BE2C (cell line): ENCODE measurements around the gene ISG20L2.

Experiments used
- DNase-seq: peaks from one replicate; pipeline ENCODE4 v3.0.0-alpha.2; 2020
- H3K27me3 ChIP-seq: fragments of 250-450 bp; sonication (Bioruptor Pico); 2 replicates; pipeline ENCODE4 v1.5.1; 2020; ENCODE audit warnings: mild to moderate bottlenecking
- H3K36me3 ChIP-seq: fragments of 250-450 bp; sonication (Bioruptor Pico); 2 replicates; pipeline ENCODE4 v1.5.1; 2020; ENCODE audit warnings: mild to moderate bottlenecking
- H3K4me1 ChIP-seq: fragments of 250-450 bp; sonication (Bioruptor Pico); 2 replicates; pipeline ENCODE4 v1.5.1; 2020
- H3K4me3 ChIP-seq: 2 replicates; pipeline ENCODE4 v1.5.1; 2011; ENCODE audit warnings: low read depth, low read length
- H3K9me3 ChIP-seq: fragments of 250-450 bp; sonication (Bioruptor Pico); 2 replicates; pipeline ENCODE4 v1.5.1; 2020
- CTCF ChIP-seq: IDR thresholded peaks from 2 replicates; pipeline ENCODE4 v1.5.1; 2012; ENCODE audit warnings: mild to moderate bottlenecking, low read depth, low read length

Gene ISG20L2

GRCh38 chr1:156750711-156751450 lies 22.3 kb upstream of the ISG20L2 start:
- peak; percentile 65 for DNase-seq
- Histone ChIP-seq H3K27me3 (no peaks in the 10 kb centered on the region), H3K36me3 (peaks cover 16% of the 10 kb centered on the region), H3K4me1 (peaks cover 27% of the 10 kb centered on the region), H3K9me3 (no peaks in the 10 kb centered on the region), H3K4me3 (peak overlapping the region; percentile 98)
- no peak for TF ChIP-seq CTCF

- H3K4me1 ChIP-seq = peaks cover 27% of the 10 kb centered on the region
- TF ChIP-seq CTCF = no peak
Observed at GRCh38 chr1:156750191-156750672, 21.7 kb upstream of the ISG20L2 start.

GRCh38 chr1:156749419-156750118 lies 21.0 kb upstream of the ISG20L2 start:
- no peak for TF ChIP-seq CTCF
- Histone ChIP-seq H3K4me1 (peaks cover 27% of the 10 kb centered on the region), H3K4me3 (peak overlapping the region; percentile 98)

More at GRCh38 chr1:156750191-156750672, 21.7 kb upstream of the ISG20L2 start:
- Histone ChIP-seq H3K9me3 (no peaks in the 10 kb centered on the region), H3K36me3 (peaks cover 22% of the 10 kb centered on the region), H3K27me3 (no peaks in the 10 kb centered on the region), H3K4me3 (peak overlapping the region; percentile 98)
- no peak for DNase-seq

GRCh38 chr1:156748670-156749418 lies 20.3 kb upstream of the ISG20L2 start:
- TF ChIP-seq CTCF = no peak
- no peak for DNase-seq
- no peaks in the 10 kb centered on the region for H3K27me3 ChIP-seq
- H3K4me3 ChIP-seq = peak overlapping the region; percentile 98
- peaks cover 32% of the 10 kb centered on the region for H3K36me3 ChIP-seq
- no peaks in the 10 kb centered on the region for H3K9me3 ChIP-seq
- peaks cover 27% of the 10 kb centered on the region for H3K4me1 ChIP-seq

More at GRCh38 chr1:156749419-156750118, 21.0 kb upstream of the ISG20L2 start:
- Histone ChIP-seq H3K9me3 (no peaks in the 10 kb centered on the region), H3K27me3 (no peaks in the 10 kb centered on the region), H3K36me3 (peaks cover 28% of the 10 kb centered on the region)
- DNase-seq = no peak

GRCh38 chr1:156747742-156748669 lies 19.4 kb upstream of the ISG20L2 start:
- Histone ChIP-seq H3K36me3 (peaks cover 40% of the 10 kb centered on the region), H3K27me3 (no peaks in the 10 kb centered on the region), H3K4me1 (peaks cover 27% of the 10 kb centered on the region), H3K4me3 (peak overlapping the region; percentile 98), H3K9me3 (no peaks in the 10 kb centered on the region)
- TF ChIP-seq CTCF = no peak
- no peak for DNase-seq
